ENCODE results near the gene IL36G.

IL36G gene

DNA sequence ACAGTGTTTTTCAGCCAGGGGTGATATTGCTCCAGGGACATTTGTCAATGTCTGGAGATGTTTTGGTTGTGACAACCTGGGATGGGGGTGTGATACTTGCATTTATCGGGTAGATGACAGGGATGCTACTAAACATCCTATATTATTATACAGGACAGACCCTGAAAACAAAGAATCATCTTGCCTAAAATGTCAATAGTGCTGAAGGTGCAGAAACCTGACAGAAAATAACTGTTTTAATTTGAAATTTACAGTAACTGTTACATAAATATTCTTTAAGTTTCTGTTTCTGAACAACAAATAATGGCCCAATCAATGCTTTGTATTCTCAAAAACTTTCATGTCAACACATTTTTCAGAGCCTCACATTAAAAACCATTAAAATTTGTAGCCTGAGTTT is 29.4 kb downstream of the IL36G start:
- Mint-ChIP-seq H3K4me3 (no peak overlapping the region), H3K27ac (no peak overlapping the region), H3K27me3 (ENCODE audit: low read depth) (peaks cover 20% of the 10 kb centered on the region), H3K9me3 (no peaks in the 10 kb centered on the region), H3K36me3 (ENCODE audit: low read depth) (no peaks in the 10 kb centered on the region), H3K4me1 (no peaks in the 10 kb centered on the region)
- TF ChIP-seq, protein P1, sequence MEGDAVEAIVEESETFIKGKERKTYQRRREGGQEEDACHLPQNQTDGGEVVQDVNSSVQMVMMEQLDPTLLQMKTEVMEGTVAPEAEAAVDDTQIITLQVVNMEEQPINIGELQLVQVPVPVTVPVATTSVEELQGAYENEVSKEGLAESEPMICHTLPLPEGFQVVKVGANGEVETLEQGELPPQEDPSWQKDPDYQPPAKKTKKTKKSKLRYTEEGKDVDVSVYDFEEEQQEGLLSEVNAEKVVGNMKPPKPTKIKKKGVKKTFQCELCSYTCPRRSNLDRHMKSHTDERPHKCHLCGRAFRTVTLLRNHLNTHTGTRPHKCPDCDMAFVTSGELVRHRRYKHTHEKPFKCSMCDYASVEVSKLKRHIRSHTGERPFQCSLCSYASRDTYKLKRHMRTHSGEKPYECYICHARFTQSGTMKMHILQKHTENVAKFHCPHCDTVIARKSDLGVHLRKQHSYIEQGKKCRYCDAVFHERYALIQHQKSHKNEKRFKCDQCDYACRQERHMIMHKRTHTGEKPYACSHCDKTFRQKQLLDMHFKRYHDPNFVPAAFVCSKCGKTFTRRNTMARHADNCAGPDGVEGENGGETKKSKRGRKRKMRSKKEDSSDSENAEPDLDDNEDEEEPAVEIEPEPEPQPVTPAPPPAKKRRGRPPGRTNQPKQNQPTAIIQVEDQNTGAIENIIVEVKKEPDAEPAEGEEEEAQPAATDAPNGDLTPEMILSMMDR (IDR thresholded peaks at IDR 0.05; ENCODE audit: unreplicated experiment in 3 of 3): no peak

DNA sequence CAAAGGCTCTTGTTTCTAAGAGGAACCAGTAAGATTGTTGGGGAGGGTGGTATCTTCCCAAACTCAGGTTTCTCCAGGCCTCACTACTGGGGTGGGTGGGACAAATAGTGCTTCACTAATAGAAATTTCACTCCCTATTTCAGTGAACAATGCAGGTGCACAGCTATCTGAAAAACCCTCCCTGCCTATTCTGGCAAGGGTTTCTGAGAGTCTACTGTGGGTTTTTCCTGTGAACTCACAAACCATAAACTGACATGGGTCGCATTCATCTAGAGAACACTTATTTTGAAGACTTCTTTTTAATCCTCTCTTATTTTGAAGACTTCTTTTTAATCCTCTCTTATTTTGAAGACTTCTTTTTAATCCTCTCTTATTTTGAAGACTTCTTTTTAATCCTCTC is 31.8 kb downstream of the IL36G start:
- TF ChIP-seq, protein P1 (IDR thresholded peaks at IDR 0.05; ENCODE audit: unreplicated experiment in 3 of 3): no peak
- no peaks in the 10 kb centered on the region for H3K4me1 Mint-ChIP-seq
- no peaks in the 10 kb centered on the region for H3K36me3 Mint-ChIP-seq (ENCODE audit: low read depth)
- peaks cover 3% of the 10 kb centered on the region for H3K9me3 Mint-ChIP-seq
- peaks cover 23% of the 10 kb centered on the region for H3K27me3 Mint-ChIP-seq (ENCODE audit: low read depth)
- H3K27ac Mint-ChIP-seq: no peak overlapping the region
- H3K4me3 Mint-ChIP-seq: no peak overlapping the region

DNA sequence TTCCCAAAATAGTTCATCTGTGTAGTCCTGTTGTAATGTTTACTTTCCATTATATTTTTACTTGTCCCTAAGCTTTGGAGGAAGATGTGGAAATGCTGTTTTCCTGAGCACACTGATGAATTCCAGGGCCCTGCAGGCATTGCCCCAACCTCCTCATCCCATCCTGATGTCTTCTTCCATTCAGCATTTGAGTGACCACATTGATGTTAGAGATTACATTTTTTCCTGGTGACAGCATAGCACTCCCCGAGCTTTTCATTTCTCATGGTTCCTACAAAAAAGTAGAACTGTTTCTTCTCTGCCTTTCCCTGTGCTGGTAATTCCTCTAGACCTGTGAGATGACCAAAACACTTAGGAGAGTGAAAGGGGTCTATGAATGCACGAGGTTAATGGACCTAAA is 32.3 kb downstream of the IL36G start:
- TF ChIP-seq, protein P1 (IDR thresholded peaks at IDR 0.05; ENCODE audit: unreplicated experiment in 3 of 3): no peak
- Mint-ChIP-seq H3K4me1 (no peaks in the 10 kb centered on the region), H3K4me3 (no peak overlapping the region), H3K9me3 (peaks cover 3% of the 10 kb centered on the region), H3K27me3 (ENCODE audit: low read depth) (peaks cover 21% of the 10 kb centered on the region), H3K36me3 (ENCODE audit: low read depth) (no peaks in the 10 kb centered on the region), H3K27ac (no peak overlapping the region)

DNA sequence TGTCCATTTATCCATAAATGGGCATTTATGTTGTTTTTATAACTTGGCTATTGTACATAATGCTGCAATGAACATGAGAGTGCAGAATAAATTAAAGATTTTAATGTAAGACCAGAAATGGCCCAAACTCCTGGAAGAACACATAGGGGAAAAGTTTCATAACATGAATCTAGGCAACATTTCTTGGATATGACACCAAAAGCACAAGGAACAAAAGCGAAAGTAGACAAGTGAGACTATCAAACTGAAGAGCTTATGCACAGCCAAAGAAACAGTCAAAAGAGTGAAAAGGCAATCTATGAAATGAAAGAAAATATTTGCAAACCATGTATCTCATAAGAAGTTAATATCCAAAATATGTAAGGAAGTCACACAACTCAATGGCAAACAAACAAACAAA is 33.3 kb downstream of the IL36G start:
- Mint-ChIP-seq H3K36me3 (ENCODE audit: low read depth) (no peaks in the 10 kb centered on the region), H3K9me3 (peaks cover 3% of the 10 kb centered on the region), H3K27ac (no peak overlapping the region), H3K4me3 (no peak overlapping the region), H3K27me3 (ENCODE audit: low read depth) (peaks cover 16% of the 10 kb centered on the region), H3K4me1 (no peaks in the 10 kb centered on the region)
- TF ChIP-seq, protein P1 (IDR thresholded peaks at IDR 0.05; ENCODE audit: unreplicated experiment in 3 of 3): no peak

DNA sequence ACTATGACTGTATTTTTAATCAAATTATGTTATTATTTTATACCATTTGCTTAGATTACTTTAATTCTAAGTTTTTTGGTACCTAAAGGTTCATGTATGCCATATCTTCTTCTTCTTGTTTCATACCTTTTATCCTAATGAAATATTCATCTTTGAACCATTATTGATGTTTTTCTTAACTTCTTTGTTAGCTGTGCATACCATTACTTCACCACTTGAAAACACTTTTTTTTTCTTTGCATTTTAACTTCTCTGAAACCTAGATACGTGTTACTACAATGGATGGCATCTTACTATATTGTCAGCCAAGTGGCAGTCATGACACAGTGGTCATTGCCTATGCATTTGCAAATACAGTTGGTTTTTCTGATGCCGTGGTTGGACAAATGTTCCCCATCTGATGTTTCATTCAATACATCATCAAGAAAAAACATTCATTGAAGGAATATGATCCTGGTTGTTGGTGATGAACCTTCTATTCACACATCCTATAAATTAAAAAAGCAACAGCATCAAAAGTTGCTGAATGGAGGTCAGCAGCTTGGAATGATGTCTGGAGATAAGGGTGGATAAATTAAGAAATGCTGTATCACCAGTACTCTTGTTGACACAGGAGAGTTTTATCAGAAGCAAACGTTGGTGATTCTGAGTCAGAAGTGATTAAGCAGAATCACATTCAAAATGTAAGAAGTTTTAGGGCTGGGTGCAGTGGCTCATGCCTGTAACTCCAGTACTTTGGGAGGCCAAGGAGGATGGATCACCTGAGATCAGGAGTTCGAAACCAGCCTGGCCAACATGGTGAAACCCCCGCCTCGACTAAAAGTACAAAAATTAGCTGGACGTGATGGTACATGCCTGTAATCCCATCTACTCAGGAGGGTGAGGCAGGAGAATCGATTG is 34.9 kb downstream of the IL36G start:
- no peak overlapping the region for H3K4me3 Mint-ChIP-seq
- no peaks in the 10 kb centered on the region for H3K36me3 Mint-ChIP-seq (ENCODE audit: low read depth)
- H3K4me1 Mint-ChIP-seq: no peaks in the 10 kb centered on the region
- peaks cover 22% of the 10 kb centered on the region for H3K27me3 Mint-ChIP-seq (ENCODE audit: low read depth)
- TF ChIP-seq, protein P1 (IDR thresholded peaks at IDR 0.05; ENCODE audit: unreplicated experiment in 3 of 3): no peak
- peaks cover 3% of the 10 kb centered on the region for H3K9me3 Mint-ChIP-seq
- H3K27ac Mint-ChIP-seq: no peak overlapping the region

DNA sequence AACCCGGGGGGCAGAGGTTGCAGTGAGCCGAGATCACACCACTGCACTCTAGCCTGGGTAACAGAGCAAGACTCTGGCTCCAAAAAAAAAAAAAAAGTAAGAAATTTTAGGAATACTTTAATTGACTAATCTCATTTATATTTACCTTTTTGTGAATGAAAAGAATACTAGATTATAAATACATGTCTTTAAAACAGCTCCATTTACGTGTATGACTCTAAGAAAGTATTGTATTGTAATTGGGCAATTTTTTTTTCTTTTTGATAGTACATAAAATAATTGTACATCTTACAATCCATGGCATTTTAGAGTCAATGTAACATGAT is 35.5 kb downstream of the IL36G start:
- peaks cover 4% of the 10 kb centered on the region for H3K9me3 Mint-ChIP-seq
- H3K27me3 Mint-ChIP-seq (ENCODE audit: low read depth): peaks cover 25% of the 10 kb centered on the region
- H3K4me1 Mint-ChIP-seq: no peaks in the 10 kb centered on the region
- H3K36me3 Mint-ChIP-seq (ENCODE audit: low read depth): no peaks in the 10 kb centered on the region
- no peak overlapping the region for H3K27ac Mint-ChIP-seq
- TF ChIP-seq, protein P1 (IDR thresholded peaks at IDR 0.05; ENCODE audit: unreplicated experiment in 3 of 3): no peak
- H3K4me3 Mint-ChIP-seq: no peak overlapping the region

Data from nephron (organoid).